Stimulated activated CD4-positive, alpha-beta T cell treated with anti-CD3 and anti-CD28 coated beads, TNF-alpha, amount 100 ng/mL, for 48 hours (primary cell): ENCODE measurements around the gene OTUD5.
"Not testable (repeated sequence)": the region's sequence is repeated elsewhere in the genome, so short reads cannot be mapped to it uniquely, and the experiment has no call there.

Experiments
- DNase-seq, 3 donors: peaks; one replicate each; pipeline ENCODE4 v3.0.0-alpha.2; 2020; ENCODE audit warnings: low read depth in 3 of 3

OTUD5 gene, protein sequence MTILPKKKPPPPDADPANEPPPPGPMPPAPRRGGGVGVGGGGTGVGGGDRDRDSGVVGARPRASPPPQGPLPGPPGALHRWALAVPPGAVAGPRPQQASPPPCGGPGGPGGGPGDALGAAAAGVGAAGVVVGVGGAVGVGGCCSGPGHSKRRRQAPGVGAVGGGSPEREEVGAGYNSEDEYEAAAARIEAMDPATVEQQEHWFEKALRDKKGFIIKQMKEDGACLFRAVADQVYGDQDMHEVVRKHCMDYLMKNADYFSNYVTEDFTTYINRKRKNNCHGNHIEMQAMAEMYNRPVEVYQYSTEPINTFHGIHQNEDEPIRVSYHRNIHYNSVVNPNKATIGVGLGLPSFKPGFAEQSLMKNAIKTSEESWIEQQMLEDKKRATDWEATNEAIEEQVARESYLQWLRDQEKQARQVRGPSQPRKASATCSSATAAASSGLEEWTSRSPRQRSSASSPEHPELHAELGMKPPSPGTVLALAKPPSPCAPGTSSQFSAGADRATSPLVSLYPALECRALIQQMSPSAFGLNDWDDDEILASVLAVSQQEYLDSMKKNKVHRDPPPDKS

DNA sequence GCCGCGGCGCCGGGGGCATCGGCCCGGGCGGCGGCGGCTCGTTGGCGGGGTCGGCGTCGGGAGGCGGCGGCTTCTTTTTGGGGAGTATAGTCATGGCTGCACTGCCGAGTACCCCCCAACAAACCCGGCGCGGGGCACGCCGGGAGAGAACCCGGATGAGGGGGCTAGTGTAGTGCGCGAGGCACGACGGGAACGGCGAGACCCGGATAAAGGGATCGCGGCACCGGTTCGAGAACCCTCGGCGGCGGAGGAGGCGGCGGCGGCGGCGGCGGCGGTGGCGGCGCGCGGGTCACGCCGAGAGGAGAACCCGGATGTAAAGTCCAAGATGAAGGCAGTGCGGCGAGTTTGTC lies at the start of gene OTUD5:
TSS of gene OTUD5 (minus strand) at position 131 of the 350 bp plus-strand sequence. CDS start at position 94, 37 bp downstream.
- DNase-seq, result peak in 1 of 3 donors; percentile 53

DNA sequence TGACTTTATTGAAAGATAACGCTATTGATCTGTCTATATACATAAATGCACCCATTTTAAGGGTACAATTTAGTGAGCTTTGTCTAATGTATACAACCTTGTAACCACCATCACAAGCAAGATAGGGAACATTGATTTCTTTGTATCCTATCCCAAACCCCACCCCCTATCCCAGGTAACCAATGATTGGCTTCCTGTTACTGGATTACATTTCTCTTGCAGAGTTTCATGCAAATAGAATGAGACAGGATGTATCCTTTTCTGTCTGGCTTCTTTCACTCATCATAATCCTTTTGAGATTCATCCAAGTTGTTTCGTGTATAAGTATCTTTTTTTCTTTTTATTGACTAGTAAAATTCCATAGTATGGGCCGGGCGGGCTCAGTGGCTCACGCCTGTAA lies 46.3 kb upstream of the OTUD5 start:
- DNase-seq, result no peak

DNA sequence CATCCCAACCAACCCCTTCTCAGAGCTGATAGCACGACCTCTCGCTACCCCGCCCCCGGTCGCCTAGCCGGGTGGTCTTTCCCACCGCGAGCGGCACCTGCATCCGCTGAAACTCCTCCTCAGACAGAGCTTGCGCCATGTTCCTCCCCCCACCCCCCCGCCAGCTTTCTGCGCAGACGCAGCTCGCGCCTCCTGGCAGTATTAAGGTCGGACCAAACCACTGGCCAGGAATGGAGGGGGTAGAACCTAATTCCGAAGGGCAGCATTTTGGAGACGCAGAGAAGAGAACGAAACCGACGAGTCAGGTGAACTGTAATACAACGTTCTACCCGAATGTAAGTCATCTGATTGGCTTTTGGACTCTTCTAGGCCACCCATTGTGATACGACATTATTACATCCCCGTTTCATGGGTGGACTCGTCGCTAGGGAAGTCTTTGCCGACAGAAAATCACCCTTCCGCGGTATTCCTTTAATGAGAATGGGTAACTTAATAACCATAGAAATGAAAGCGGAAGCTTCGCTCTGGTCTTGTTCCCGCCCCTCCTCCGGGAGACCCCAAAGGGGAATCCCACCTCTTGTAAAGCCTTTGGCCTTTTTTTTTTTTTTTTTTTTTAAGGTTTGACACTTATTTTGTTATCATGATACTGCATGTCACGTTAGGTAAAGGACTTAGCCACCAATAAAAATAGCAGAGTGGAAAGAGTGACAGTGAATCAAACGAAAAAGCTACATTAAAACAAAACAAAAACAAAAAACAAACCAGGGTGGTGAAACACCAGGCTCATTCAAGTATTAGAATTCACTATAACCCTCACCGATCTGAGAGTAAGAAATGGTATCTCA lies 44.9 kb upstream of the OTUD5 start, which contains the start of gene GRIPAP1:
TSS of gene GRIPAP1 (minus strand) at position 174 of the 845 bp plus-strand sequence. CDS start at position 139, 35 bp downstream.
- peak; percentile 40 to 61 (median 44) for DNase-seq

DNA sequence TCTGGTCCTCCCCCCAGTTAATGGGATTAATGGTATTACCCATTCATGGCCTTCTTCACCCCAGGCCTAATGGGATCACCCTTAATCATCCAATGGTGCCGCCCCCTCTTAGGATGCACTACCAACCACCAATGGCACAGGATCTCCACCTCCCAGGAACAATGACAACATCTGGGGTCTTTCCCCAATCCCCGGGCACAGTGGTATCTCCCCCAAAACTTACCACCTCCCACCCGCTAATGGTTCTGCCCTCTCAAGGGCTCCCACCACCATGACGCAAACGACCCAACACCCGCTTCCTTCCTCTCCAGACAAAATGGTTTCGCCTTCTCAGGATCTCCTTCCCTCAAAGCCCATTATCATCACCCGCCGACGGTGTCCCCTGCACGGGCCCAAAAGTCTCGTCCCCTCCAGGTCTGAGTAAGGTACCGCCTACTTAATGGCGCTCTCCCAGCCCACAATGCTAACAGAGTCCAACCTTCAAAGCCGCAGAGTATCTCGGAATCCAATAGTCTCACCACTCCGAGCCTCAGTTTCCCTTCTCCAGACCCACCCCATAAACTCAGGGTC lies 44.2 kb upstream of the OTUD5 start:
- peak; percentile 2 to 33 (median 30) for DNase-seq

DNA sequence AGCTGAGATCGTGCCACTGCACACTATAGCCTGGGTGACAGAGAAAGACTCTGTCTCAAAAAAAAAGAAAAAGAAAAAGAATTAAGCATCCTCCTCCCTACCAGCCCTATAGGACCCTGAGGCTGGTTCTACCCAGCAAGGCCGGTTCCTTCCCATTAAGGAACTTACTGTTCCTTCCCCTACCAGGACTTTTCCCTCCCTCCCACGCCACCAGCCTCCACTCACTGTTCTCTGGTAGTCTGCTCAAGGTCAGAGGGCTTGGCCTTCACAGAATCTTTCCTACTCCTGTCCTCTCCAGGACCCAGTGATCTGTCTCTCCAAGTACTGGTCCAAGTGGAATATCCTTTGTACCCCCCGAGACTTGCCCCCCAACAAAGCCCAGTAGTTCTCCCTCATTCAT lies 43.2 kb upstream of the OTUD5 start:
- no peak for DNase-seq

DNA sequence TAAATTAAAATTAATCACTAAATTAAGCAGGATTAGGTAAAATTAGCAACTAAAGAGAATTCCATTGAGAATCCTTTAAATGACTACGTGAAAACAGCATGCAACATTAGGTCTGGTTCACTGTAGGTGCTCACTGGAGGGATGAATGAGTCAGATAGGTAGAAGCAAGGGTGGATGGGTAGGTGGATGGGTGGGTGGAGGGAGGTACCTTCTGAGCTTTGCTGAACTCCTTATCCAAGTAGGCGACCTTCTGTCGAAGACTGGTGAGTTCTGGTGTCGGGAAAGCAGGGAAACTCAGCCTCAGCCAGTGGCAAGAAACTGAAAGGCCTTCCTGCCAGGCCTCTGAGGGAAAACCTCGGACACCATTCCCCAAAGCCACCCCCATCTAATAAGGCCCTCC lies 41.6 kb upstream of the OTUD5 start:
- no peak for DNase-seq

DNA sequence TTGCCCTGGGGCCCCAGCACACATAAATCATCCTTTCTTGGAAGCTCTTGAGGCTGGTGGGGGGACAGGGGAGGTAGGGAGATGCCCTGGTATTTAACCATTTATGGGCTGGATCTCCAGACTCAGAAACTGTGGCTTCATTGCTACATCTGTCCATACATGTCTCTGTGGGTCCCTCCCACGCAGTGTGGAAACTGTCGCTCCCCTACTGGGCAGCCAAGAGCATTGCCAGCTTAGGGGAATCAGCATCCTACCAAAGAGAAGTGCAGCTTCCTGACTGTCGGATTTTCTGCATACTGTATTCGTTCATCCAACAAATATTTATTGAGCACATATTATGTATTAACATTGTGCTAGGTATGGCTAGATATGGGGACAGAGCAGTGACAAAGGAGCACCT lies 41.0 kb upstream of the OTUD5 start:
- DNase-seq, result no peak

DNA sequence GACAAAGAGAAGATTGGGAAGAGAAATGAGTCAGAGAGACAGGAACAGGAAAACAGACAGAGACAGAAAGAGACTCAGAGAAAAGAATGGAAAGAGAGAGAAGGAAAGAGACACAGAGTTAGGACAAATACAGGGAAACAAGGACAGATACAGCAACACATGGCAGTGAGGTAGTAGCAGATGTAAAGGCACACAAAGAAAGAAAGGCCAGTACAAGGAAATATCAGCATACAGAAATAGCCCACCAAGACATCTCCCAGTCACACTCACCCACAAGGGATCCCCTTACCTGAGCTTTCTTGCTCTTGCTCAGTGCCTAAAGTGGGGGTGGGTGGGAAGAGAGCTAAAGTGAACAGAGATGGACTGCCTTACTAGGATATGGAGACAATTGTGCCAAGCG lies 40.5 kb upstream of the OTUD5 start:
- DNase-seq, result no peak

DNA sequence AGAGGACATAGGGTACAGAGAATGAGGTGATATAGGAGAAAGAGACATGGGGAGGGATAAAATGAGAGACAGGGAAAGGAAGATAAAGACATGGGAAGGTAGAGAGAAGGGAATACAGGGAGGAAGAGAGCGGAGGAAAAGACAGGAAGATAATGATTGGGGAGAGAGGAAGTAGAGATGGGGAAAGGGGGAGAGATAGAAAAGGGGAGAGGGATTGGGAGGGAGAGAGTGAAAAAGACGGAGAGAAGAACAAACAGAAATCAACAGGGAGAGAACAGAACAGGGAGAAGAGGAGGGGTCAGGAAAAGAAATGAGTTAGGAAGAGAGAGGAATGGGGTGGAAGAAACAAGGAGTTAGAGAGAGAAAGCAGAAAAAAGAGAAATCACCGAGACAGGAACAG lies 40.0 kb upstream of the OTUD5 start:
- no peak for DNase-seq

DNA sequence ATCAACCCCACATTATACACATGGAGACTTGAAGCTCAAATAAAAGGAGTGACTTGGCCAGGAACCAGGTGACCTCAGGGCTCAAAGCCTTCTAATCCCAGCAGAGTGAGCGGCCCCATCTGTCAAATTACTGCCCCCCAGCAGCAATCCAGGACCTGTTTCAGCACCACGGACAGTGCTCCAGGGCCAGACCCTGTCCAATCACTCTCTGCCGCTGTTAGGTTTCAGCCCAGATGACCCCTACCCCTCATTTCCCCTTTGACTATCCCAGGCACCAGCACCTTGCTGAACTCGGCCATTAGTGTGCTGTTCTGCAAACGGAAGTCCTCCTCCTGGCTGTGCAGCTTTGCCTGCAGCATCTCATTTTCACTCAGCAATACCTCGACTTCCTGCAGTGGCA lies 39.6 kb upstream of the OTUD5 start:
- DNase-seq, result no peak

DNA sequence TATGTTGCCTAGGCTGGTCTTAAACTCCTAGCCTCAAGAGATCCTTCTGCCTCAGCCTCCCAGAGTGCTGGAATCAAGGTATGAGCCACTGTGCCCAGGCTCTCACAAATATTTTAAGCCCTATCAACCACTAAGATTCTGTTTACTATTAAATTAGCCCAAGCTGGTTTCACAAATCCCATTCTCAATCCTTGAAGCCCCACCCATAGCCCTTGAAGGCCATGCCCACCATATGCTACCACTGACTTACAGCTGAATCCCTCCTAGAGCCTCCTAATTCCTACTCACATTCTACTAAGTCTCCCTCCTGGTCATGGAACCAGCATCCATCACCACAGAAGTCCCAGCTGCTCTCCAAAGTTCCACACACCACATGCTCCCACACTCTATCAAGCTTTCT lies 34.9 kb upstream of the OTUD5 start:
- DNase-seq, result no peak

DNA sequence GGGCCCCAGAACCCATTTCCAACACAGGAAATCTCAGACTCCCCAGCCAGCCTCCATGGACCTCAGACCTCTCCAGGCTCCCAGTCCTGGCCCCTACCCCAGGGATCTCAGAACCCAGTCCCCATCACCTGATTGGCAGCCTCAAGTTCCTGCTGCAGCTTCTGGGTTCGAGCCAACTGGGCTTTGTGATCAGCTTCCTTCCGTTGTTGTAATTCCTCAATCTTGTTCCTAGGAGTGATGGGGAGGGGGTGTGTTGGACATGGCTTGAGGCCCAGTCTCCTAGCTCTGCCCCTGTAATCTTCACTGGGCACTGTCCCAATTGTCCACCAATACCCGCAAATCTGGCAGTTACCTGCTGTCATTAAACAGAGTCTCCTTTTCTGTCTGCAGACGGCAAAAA lies 32.1 kb upstream of the OTUD5 start:
- no peak for DNase-seq

DNA sequence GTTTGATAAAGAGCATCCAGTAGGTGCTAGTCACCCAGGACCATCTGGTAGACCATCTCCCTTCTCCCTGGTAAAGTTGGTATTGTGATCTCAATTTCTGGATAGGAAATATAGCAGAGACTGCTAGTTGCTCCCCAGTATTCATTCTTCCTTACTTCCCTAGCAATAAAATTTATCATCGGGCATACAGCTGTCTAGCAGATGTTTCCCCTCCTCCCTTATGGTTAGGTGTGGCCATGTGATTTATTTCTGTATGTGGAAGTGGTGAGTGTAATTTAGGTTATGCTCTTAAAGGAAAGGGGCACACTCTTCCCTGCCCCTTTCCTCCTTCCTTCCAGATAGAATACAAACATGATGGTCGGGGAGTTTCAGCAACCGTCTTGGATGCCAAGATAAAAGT lies 26.5 kb upstream of the OTUD5 start:
- no peak for DNase-seq

DNA sequence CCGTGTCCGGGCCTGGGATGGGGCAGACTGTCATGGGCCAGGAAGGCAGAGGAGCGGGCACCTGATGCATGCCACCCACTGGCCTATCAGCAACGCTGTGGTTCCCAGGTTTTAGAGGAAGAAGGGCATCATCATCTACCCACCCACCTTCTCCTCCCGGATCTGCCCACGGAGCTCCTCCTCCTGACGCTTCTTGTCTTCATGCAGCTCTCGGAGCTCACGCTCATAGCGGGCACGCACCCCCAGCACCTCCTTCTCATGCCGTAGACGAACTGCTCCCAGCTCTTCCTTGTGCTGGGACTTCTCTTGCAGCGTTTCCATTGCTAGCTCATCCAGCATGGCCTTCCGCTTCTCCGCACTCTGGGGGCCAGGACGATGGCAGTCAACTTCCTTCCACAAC lies 25.7 kb upstream of the OTUD5 start:
- DNase-seq, result no peak

DNA sequence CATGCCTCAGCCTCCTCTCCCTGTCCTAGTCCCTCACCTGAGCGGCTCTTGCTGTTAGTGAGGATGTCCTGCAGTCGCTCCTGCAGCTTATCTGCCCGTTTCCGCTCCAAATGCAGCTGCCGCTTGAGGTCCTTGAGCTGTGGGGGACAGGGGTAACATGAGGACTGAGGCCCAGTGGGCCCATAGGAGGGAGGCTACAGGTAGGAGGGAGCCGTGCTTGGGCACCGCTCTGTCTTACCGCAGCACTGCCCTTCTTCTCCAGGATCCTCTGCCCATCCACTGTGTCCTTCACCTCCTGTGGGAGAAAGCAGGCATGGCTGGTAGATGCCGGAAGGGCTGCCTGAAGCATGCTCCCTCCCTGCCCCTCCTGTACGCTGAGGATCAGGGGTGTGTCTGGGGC lies 23.8 kb upstream of the OTUD5 start:
- DNase-seq, result no peak

DNA sequence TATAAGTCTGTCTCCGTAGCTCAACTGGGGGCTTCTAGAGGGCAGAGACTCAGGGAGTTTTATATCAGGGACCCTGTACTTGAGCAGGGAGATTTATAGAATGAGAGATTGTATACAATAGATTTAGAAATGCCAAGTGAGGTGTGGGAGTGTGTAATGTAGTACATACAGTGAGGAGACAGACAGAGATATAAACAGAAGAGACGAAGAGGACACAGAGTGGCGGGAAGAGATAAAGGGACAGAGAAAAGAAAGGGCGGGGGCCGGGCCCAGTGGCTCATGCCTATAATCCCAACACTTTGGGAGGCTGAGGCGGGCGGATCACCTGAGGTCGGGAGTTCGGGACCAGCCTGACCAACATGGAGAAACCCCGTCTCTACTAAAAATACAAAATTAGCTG lies 22.9 kb upstream of the OTUD5 start:
- not testable (repeated sequence) for DNase-seq

DNA sequence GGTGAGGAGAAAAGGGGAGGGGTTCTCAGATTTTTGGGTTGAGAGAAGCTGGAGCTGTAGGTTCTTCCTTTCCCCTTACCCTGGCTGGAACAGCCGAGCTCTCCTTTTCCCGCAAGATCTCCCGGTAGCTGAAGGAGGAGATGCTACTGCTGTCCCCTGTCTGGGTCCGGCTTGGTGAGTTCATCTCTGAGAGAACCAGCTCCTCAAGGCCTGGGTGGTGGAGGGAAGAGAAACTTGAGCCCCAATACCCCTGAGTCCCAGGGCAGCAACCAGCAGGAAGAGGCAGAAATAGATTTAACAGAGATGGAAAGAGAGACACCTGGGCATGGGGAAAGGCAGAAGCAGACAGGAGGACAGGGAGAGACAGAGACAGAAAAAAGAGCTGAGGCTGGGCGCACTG lies 20.8 kb upstream of the OTUD5 start:
- no peak for DNase-seq

DNA sequence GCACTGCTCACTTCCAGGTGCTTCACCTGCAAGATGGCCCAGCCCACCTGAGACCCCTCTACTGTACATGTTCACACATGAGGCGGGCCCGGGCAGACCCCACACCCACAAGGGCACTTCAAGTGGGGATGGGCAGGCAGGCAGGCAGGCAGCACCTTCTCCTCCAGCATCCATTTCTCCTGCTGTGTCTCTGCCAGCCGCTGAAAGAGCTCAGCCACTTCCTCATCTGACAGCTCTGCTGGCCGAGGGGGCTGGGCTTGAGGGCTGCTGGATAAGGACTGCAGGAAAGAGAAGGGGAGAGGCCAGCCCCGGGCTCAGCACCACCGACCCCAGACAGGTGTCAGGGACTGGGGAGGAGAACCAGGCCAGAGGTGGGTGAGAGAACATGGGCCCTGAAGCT lies 18.7 kb upstream of the OTUD5 start:
- DNase-seq, result no peak

DNA sequence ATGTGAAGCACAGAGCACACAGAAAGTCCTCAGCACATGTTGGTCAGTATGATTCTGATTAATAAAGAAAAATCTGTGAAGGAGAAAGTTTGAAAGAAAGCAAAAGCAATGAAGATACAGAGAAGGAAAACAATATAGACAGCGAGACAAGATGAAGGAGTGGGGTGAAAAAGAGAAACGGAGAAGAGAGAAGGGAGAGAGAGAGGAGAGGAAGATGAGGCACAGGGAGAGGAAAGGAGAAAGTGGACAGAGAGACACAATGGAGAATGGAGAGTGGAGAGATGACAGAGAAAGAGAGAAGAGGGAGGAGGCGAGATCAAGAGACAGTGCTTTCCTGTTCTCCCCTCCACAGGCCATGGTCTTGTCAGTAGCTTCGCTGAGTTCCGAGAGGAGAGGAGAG lies 18.1 kb upstream of the OTUD5 start:
- no peak for DNase-seq

DNA sequence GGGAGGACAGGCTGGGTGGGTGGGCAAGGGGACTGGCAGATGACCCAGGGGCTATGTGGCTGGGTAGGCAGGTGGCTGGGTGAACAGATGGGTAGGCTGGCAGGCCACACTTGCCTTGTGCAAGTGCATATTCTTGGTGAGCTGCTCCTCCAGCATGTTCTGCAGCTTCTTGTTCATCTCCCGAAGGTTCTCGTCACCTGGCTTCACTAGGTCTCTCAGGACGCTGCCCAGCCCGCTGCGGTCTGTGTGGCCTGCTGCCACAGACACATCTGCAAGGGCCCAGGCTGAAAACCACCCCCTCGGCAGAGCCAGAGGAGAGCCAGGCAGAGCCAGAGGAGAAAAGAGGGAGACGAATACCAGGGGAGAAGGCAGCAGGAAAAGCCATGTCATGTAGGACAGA lies 17.6 kb upstream of the OTUD5 start:
- no peak for DNase-seq

DNA sequence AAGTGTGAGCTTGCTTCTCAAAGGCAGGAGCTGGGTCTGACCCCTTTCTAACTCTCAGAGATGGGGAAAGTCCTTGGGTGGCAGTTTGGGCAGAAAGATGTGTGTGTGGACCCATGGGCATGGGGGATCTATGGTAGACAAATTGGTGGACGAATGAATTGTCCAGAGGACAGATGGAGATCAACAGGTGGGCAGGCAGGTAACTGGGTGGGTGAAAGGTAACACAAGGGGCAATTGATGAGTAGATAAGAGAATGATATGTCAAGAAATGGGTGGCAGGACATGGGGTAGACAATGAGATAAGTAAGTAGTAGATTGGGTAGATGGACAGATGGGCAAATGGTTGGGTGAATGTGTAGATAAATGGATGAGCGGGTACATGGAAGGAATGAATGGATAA lies 17.2 kb upstream of the OTUD5 start:
- no peak for DNase-seq

DNA sequence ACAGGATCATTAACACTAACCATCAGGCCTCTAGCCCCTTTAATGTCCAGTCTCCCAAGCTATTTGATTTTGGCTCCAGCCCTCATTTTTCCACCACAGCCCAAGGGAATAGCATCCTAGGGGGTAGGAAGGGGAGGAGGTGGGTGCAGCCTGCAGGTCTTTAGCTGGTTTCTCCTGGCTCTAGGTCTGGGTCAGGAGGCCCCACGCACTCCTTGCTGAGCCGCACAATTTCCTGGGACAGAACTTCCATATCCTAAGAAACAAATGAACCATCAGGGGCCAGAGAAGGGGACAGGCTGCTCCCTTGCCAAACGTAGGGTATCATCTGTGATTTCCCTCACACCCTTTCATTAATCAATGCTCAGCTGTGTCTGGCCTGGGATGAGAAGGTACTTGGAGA lies 16.6 kb upstream of the OTUD5 start:
- no peak for DNase-seq
